Fibroblast of pulmonary artery (primary cell): ENCODE data around the gene EBLN2.

Source experiments
- DNase-seq: peaks from one replicate; pipeline ENCODE4 v3.0.0-alpha.2; 2010; ENCODE audit warnings: low read depth
- H3K4me3 ChIP-seq: replicated peaks from 2 replicates; pipeline ENCODE4 v1.5.1; 2011; ENCODE audit warnings: low read depth, mild to moderate bottlenecking, control low read depth, low read length, moderate library complexity
- TF ChIP-seq, protein P1 (sequence below): IDR thresholded peaks from 2 replicates; pipeline ENCODE4 v1.5.1; 2011; ENCODE audit warnings: mild to moderate bottlenecking, control low read depth, low read length, inconsistent platforms; ENCODE audit errors: missing control alignments

Gene EBLN2

GRCh38 chr3:73041537-73041936 is 19.9 kb upstream of the EBLN2 start:
- H3K4me3 ChIP-seq = no peak overlapping the region
- DNase-seq = no peak
- TF ChIP-seq, protein P1, sequence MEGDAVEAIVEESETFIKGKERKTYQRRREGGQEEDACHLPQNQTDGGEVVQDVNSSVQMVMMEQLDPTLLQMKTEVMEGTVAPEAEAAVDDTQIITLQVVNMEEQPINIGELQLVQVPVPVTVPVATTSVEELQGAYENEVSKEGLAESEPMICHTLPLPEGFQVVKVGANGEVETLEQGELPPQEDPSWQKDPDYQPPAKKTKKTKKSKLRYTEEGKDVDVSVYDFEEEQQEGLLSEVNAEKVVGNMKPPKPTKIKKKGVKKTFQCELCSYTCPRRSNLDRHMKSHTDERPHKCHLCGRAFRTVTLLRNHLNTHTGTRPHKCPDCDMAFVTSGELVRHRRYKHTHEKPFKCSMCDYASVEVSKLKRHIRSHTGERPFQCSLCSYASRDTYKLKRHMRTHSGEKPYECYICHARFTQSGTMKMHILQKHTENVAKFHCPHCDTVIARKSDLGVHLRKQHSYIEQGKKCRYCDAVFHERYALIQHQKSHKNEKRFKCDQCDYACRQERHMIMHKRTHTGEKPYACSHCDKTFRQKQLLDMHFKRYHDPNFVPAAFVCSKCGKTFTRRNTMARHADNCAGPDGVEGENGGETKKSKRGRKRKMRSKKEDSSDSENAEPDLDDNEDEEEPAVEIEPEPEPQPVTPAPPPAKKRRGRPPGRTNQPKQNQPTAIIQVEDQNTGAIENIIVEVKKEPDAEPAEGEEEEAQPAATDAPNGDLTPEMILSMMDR = no peak

- DNase-seq = no peak
- TF ChIP-seq, protein P1 = no peak
- H3K4me3 ChIP-seq = no peak overlapping the region
Measured at GRCh38 chr3:73043414-73043813, 18.0 kb upstream of the EBLN2 start.

DNA sequence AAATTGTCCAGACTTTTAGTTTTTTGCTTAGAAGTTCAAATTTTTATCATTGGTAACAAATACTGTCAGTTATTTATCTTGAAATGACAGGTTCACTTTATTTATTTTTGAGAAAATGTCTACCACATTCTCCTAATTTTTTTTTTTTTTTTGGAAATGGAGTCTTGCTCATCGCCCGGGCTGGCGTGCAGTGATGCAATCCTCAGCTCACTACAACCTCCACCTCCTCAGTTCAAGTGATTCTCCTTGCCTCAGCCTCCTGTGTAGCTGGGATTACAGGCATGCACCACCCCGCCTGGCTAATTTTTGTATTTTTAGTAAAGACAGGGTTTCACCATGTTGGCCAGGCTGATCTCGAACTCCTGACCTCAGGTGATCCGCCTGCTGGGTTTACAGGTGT is 16.1 kb upstream of the EBLN2 start:
- H3K4me3 ChIP-seq = no peak overlapping the region
- TF ChIP-seq, protein P1 = no peak
- DNase-seq = peak; percentile 29

- no peak for DNase-seq
- H3K4me3 ChIP-seq = no peak overlapping the region
- TF ChIP-seq, protein P1 = no peak
Measured at GRCh38 chr3:73046195-73046594, 15.3 kb upstream of the EBLN2 start.

DNA sequence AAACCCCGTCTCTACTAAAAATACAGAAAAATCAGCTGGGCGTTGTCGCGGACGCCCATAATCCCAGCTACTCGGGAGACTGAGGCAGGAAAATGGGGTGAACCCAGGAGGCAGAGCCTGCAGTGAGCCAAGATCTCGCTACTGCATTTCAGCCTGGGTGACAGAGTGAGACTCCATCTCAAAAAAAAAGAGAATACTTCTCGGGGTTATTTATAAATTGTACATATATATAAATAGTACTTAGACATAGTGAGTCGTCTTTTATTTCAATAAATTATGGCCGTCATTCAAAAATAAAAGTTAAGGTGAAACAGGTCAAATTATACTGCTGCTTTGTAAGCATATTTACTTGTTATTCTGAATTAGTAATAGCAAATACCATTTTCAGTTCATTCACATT is 12.1 kb upstream of the EBLN2 start:
- no peak for DNase-seq
- H3K4me3 ChIP-seq = no peak overlapping the region
- TF ChIP-seq, protein P1 = no peak

DNA sequence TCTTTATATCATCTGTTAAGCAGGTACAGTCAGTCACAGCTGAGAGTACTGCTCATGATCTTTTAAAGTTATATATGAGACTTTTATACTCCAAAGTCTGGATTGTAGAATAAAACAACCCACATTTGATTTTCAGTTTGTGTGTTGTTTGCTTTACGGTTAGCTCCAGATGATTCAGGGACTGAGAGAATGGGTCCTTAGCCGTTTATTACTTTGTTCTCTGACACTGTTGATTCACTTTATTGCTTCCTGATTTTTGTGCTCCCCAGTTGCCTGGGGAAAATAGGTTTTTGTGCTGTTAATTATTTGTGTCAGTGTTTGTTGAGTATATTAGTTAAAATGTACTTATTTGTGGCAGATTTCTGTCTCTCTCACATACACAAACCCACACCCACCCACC is 8.6 kb upstream of the EBLN2 start:
- TF ChIP-seq, protein P1 = no peak
- no peak for DNase-seq

DNA sequence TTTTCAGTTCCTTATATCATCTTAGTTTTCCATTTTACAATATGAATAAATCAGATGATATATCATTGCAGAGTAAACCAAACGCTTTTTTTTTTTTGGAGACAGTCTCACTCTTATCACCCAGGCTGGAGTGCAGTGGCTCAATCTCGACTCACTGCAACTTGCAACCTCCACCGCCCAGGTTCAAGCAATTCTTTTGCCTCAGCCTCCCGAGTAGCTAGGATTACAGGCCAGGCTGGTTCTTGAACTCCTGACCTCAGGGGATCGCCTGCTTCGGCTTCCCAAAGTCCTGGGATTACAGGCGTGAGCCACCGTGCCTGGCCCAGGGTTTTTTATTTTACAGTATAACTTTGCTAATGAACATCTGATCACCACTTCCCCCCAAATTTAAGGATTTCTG is 5.9 kb upstream of the EBLN2 start:
- TF ChIP-seq, protein P1 = no peak
- DNase-seq = no peak
- no peak overlapping the region for H3K4me3 ChIP-seq

More for the DNA sequence above, 8.6 kb upstream of the EBLN2 start:
- H3K4me3 ChIP-seq = no peak overlapping the region
